GM20000 (cell line): ENCODE results near the gene ETV1.

Experiments
- DNase-seq: peaks from one replicate; pipeline ENCODE4 v3.0.0; 2012; ENCODE audit warnings: low spot score
- TF ChIP-seq, protein P1 (sequence below): IDR thresholded peaks from 2 replicates; pipeline ENCODE4 v1.5.1; 2012; ENCODE audit warnings: mild to moderate bottlenecking, control low read depth; ENCODE audit errors: extremely low read depth, missing control alignments

Gene ETV1

GRCh38 chr7:13989126-13989948, at the start of gene ETV1:
Gene ETV1, minus strand, starts transcription at chr7:13989666. Its CDS starts 614 bp downstream, at chr7:13989052.
- DNase-seq = peak; percentile 9
- TF ChIP-seq, protein P1, sequence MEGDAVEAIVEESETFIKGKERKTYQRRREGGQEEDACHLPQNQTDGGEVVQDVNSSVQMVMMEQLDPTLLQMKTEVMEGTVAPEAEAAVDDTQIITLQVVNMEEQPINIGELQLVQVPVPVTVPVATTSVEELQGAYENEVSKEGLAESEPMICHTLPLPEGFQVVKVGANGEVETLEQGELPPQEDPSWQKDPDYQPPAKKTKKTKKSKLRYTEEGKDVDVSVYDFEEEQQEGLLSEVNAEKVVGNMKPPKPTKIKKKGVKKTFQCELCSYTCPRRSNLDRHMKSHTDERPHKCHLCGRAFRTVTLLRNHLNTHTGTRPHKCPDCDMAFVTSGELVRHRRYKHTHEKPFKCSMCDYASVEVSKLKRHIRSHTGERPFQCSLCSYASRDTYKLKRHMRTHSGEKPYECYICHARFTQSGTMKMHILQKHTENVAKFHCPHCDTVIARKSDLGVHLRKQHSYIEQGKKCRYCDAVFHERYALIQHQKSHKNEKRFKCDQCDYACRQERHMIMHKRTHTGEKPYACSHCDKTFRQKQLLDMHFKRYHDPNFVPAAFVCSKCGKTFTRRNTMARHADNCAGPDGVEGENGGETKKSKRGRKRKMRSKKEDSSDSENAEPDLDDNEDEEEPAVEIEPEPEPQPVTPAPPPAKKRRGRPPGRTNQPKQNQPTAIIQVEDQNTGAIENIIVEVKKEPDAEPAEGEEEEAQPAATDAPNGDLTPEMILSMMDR = no peak

- DNase-seq = no peak
- TF ChIP-seq, protein P1 = no peak
These were observed 34.9 kb upstream of the ETV1 start for GRCh38 chr7:14024406-14024805.

DNA sequence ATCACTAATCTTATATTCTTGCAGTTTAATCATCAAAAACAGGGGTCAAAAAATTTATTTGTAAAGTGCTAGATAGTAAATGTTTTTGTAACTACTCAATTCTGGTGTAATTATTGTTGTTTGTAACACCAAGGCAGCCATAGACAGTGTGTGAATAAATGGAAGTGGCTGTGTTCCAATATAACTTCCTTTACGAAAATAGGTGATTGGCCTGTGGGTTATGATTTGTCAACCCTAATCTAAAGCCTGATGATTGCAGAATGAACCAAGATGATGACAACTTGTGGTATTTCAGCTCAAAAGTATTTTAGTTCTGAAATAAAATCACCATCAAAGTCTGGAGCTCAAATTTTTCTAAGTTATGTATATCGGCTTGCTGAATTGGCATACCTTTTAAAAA, 34.4 kb upstream of the ETV1 start:
- DNase-seq = no peak
- TF ChIP-seq, protein P1 = no peak

DNA sequence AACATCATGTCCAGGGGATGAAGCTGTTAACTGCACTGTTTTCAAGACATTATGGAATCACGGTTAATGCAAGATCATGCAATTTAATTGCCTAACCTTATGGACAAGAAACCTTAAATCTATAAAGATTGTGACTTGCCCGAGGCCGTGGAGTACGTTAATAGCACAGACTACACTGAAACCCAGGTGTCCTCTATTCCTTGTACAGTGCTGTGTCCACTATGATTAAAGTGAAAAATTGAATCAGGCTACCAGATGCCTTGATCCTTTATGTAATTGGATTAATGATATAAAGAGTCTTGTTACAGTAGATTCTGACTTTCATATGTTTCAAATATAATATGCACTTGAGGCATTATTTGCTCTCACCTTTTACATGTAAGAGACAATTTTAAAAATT, 33.9 kb upstream of the ETV1 start:
- TF ChIP-seq, protein P1 = no peak
- DNase-seq = no peak

- TF ChIP-seq, protein P1 = no peak
- no peak for DNase-seq
These were observed 31.6 kb upstream of the ETV1 start for GRCh38 chr7:14021069-14021468.

GRCh38 chr7:14020339-14020900, 31.0 kb upstream of the ETV1 start:
- TF ChIP-seq, protein P1 = no peak
- no peak for DNase-seq

DNA sequence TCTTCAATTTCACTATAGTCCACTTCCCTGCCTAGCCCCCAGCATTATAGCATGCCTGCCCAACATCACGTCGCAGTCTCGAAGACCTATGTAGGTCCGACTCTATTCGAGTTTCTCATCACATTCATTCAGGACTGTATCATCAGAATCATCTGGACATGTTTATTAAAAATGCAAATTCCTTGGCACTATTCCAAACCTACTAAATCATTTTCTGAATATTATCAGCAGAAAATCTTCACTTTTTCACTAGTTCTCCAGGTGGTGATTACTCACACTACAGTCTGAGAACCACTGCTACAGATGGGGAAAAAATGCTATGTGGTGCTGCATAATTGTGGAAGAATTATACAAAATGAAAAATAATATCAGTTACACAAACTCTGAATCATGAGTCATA, 29.3 kb upstream of the ETV1 start:
- TF ChIP-seq, protein P1 = no peak
- no peak for DNase-seq
